VCaP (cell line): ENCODE results near the gene DCLK2.
A peak's percentile ranks its signal among the peaks of the same experiment; 100 is the strongest.

Experiments
- H3K27ac ChIP-seq: fragments of 450-650 bp; 2 replicates; pipeline ENCODE4 v1.5.1; 2017
- TF ChIP-seq, protein P1 (sequence below): fragments of 450-650 bp; conservative IDR thresholded peaks from 2 replicates; pipeline ENCODE4 v1.5.1; 2017; ENCODE audit warnings: mild to moderate bottlenecking, moderate library complexity

The DCLK2 gene

DNA sequence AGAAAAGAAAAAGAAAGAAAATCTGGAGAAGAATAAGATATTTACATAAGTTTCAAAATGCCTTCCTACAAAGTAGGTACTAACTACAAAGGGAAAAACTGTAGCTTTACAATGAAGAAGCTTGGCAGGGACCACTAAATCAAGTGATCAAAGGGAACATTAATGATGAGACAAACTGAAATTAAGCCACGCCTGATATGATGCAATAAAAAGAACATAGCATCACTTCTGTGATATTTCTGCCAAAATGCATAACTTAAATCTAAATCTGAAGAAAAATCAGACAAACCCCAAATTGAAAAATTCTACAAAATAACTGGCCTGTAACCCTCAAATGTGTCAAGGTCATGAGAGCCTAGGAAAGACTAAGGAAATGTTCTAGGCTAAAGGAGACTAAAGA, 8.9 kb upstream of the DCLK2 start:
- TF ChIP-seq, protein P1, sequence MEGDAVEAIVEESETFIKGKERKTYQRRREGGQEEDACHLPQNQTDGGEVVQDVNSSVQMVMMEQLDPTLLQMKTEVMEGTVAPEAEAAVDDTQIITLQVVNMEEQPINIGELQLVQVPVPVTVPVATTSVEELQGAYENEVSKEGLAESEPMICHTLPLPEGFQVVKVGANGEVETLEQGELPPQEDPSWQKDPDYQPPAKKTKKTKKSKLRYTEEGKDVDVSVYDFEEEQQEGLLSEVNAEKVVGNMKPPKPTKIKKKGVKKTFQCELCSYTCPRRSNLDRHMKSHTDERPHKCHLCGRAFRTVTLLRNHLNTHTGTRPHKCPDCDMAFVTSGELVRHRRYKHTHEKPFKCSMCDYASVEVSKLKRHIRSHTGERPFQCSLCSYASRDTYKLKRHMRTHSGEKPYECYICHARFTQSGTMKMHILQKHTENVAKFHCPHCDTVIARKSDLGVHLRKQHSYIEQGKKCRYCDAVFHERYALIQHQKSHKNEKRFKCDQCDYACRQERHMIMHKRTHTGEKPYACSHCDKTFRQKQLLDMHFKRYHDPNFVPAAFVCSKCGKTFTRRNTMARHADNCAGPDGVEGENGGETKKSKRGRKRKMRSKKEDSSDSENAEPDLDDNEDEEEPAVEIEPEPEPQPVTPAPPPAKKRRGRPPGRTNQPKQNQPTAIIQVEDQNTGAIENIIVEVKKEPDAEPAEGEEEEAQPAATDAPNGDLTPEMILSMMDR: no peak
- no peak overlapping the region for H3K27ac ChIP-seq

DNA sequence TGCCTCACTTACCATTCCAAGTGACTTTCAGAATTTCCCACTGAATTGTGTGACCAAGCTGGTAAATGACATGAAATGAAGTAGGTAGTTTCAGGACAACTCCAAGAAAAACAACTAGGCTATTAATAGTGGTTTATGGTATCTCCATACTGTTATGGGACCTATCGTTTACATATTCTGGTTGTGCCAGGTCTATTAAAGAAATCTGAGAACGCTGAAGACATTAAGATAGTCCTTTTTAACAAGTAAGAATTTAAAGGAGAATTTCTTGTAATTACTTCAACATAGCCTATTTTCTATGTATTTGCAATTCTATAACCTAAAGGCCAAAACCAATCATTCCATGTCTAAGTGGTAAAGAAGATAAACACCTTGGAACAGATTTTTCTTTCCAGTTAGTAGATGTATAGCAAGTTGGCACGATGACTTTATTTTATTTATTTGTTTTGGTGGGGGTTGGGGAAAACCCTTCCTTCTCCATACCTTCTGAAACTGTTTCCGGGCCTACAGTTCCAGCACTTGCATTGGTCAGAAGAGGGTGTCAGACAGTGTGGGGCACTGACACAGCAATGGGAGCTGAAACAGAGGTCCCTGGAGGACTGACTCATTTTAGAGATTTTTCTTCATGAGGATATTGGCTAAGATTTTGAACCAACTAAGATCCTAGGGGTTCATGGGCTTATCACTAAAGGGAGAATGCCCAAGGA, 7.6 kb upstream of the DCLK2 start:
- TF ChIP-seq, protein P1: no peak
- no peak overlapping the region for H3K27ac ChIP-seq

DNA sequence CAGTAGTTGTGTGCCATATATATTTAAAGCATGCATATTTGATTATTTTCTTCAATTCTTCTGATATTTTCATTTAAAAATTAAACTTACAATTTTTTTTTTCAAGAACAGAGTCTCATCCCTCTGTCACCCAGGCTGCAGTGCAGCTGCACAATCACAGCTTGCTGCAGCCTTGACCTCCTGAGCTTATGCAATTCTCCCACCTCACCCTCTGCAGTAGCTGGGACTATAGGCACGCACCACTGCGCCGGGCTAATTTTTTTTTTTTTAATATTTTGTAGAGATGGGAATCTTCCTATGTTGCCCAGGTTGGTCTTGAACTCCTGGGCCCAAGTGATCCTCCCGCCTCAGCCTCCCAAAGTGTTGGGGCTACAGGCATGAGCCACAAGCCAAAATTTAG, 5.8 kb upstream of the DCLK2 start:
- H3K27ac ChIP-seq: no peak overlapping the region
- TF ChIP-seq, protein P1: no peak

DNA sequence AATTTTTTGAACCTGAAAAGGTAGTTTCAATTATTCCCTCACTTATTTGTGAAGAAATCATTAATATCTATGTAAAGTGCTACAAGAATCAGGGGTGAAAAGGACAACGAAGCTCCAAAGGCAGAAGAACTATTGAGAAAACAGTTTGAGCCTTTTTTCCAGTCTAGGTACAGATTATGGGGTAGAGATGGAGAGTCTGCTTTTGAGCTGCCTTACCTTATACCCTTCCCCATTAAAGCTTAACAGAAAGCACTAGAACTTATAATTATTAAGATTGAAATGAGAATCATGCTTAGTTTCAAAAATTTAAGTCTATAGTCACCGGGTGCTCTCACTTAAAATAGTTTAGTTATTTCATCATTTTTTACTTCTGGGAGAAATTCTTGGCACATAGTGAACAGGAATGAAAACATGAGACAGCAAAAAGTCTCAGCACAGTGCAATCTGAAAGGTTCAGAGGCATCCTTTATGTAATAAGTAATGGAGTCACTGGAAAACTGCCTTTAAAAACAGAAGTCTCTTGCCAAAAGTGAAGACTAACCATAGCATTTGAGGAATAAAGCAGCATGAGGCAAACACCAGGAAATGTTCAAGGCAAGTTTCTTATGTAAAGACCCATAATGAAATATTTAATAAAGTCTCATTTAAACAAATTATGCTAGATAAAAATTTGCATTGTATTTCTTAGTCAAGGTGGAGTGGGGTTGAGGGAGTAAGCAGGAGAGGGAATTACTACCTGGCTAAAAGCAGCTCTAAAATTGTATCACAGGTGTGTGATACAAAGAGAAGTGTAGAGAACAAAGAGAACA, 5.1 kb upstream of the DCLK2 start:
- TF ChIP-seq, protein P1: no peak
- H3K27ac ChIP-seq: no peak overlapping the region

DNA sequence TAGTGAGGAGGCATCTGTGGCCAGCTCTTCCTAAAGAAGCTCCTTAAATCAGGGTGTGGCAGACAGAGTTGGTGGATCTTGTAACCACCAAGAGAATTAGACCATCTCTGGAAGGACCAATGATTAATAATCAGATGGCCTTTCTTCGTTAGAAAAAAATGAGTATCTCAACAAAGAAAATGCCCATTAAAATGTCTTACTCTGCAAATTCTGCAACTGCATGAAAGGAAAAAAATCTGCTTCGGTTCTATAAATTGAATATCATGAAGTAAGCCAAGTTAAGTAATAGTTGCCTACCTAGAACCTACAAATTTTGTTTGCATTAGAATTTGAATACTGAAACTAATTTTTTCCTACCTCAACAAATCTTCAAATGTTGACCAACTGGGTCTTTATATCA, 4.2 kb upstream of the DCLK2 start:
- TF ChIP-seq, protein P1: no peak
- H3K27ac ChIP-seq: no peak overlapping the region

DNA sequence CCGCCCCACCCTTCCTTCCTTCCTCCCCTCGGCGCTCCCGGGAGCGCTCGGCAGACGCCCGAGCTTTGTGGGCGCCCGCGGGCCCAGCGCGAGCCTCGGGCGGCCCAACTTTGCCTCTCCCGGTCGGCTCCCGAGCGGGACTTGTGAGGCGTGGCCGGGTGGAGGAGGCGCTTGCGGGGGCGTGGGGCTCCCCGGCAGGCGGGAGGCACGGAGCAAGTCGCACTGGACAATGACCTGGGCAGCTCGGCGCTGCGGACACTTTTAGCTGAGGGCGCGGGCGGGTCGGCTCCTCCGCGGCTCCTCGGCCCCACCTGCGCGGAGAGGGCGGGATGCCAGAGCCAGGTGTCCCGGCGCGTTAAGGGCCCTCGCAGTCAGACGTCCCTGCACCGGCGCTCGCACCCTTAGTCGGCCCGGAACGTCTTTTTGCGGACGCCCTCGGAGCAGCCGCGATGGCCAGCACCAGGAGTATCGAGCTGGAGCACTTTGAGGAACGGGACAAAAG, 385 bp downstream of the DCLK2 start:
- TF ChIP-seq, protein P1: no peak
- peak overlapping the region; percentile 86 for H3K27ac ChIP-seq

DNA sequence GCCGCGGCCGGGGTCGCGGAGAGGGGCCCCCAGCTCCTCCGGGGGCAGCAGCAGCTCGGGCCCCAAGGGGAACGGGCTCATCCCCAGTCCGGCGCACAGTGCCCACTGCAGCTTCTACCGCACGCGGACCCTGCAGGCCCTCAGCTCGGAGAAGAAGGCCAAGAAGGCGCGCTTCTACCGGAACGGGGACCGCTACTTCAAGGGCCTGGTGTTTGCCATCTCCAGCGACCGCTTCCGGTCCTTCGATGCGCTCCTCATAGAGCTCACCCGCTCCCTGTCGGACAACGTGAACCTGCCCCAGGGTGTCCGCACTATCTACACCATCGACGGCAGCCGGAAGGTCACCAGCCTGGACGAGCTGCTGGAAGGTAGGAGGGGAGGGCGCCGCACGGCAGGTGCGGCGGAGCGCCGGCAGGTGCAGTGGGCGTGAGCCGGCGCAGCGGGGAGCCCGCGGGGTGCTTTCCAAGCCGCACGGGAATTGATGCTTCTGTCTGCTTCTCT, 886 bp downstream of the DCLK2 start:
- TF ChIP-seq, protein P1: peak; percentile 37; the same call in 1 of the 2 replicates
- H3K27ac ChIP-seq: peak overlapping the region; percentile 86
